Neuron (in vitro differentiated cells): Measurements from ENCODE around the gene HS6ST1.

ENCODE experiments used
- H2AFZ ChIP-seq: one replicate; pipeline ENCODE4 v1.6.1; 2013; ENCODE audit warnings: low read depth, mild to moderate bottlenecking, inconsistent platforms, low read length, moderate library complexity
- H3K27me3 ChIP-seq: one replicate; pipeline ENCODE4 v1.6.1; 2013; ENCODE audit warnings: low read length; ENCODE audit not compliant: insufficient read depth
- H3K36me3 ChIP-seq: one replicate; pipeline ENCODE4 v1.6.1; 2013; ENCODE audit warnings: low read length; ENCODE audit not compliant: insufficient read depth
- H3K4me1 ChIP-seq: one replicate; pipeline ENCODE4 v1.6.1; 2013; ENCODE audit warnings: low read length; ENCODE audit not compliant: insufficient read depth
- H3K4me3 ChIP-seq: 2 replicates; pipeline ENCODE4 v1.5.1; 2013; ENCODE audit warnings: mild to moderate bottlenecking, low read length, moderate library complexity
- H3K9me3 ChIP-seq: one replicate; pipeline ENCODE4 v1.6.1; 2013; ENCODE audit warnings: low read length

Gene HS6ST1

GRCh38 chr2:128279786-128280157 lies 38.9 kb downstream of the HS6ST1 start:
- Histone ChIP-seq H3K4me1 (no peaks in the 10 kb centered on the region), H3K9me3 (peaks cover 9% of the 10 kb centered on the region), H3K36me3 (peaks cover 76% of the 10 kb centered on the region), H2AFZ (no peak overlapping the region), H3K27me3 (no peaks in the 10 kb centered on the region), H3K4me3 (no peak overlapping the region)

DNA sequence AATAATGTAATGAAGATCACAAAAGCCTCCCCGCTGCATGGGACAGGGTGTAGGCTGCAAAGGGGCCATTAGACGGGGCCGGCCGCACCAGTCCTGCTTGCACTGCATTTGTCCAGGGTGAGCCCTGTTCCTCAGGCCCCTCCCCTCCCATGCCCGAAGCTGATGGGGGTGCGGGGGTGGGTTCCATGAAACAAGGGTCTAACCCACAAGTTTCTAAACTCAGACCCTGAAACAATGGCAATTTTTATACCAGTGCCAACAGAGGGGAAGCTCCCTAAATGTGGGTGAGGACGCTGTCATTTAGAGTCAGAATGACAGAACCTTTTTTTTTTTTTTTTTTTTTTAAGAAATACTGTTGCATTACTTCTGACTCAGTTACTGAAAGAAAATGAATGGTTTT lies 39.7 kb downstream of the HS6ST1 start:
- no peak overlapping the region for H2AFZ ChIP-seq
- H3K27me3 ChIP-seq, result no peaks in the 10 kb centered on the region
- peaks cover 84% of the 10 kb centered on the region for H3K36me3 ChIP-seq
- H3K9me3 ChIP-seq, result peaks cover 14% of the 10 kb centered on the region
- no peaks in the 10 kb centered on the region for H3K4me1 ChIP-seq
- no peak overlapping the region for H3K4me3 ChIP-seq

- H3K9me3 ChIP-seq, result peaks cover 14% of the 10 kb centered on the region
- no peaks in the 10 kb centered on the region for H3K27me3 ChIP-seq
- peaks cover 84% of the 10 kb centered on the region for H3K36me3 ChIP-seq
- H2AFZ ChIP-seq, result no peak overlapping the region
- H3K4me3 ChIP-seq, result no peak overlapping the region
- no peaks in the 10 kb centered on the region for H3K4me1 ChIP-seq
Measured at GRCh38 chr2:128277961-128278681, 40.5 kb downstream of the HS6ST1 start.

DNA sequence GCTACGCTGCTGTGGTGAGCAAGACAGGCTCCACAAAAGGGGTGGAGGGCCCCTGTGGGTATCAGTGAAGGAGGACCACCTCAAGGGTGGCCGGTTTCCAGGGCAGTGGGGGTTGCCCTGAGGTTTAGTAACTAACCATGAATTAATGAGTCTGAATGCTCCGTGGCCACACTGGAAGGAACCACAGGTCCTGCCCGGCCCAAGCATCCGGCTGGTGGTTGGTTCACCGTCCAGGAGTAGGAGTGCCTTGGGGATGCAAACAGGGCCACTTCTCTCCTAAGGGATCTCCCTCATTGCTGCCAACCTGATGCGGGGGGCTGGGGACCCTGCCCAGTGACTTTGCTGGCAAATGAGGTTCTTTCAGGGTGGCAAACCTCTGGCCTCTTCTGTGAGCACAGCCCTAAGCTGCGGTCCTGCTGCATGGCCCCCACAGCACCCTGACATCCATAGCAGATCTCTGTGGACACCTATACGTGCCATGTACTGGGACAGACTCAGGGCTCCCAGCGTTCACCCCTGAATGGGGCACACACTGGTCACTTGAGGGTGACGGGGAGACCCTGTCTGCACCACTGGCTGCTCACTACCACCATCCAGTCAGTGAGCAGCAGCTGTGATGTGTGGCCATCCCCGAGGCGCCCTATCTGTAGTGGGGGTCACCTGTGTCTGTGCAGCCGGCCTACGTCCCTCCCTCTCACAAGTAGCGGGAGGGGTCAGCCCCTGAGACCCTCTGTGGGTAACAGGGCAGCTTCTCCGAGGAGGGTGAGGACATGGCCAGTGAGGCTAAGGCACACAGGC lies 41.6 kb downstream of the HS6ST1 start:
- Histone ChIP-seq H3K9me3 (peaks cover 14% of the 10 kb centered on the region), H3K4me1 (no peaks in the 10 kb centered on the region), H3K36me3 (peaks cover 85% of the 10 kb centered on the region), H2AFZ (no peak overlapping the region), H3K27me3 (no peaks in the 10 kb centered on the region), H3K4me3 (no peak overlapping the region)

DNA sequence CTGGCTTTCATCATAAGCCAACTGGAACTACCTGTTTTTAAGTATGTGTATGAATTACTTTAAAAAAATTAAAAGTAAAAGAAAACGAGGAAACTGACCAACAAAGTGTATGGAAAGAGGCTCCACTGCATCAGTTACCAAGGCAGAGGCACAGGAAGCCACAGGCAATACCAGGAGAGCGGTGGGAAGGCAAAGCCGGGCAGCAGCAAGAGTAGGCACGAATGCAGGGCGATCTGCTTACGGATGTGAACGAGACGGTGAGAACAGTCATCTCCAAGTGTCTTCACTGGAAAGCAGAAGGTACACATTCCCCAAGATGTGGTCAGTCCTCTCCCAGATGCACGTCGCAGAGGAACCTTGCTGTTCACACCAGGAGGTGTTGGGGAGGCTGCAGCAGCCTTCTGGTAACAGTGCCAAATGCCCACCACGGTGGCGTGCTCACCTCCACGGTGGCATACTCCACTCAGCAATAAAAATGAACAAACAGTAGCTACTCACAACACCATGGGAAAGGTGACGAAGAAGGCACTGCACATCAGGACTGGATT lies 43.1 kb downstream of the HS6ST1 start:
- no peak overlapping the region for H2AFZ ChIP-seq
- H3K4me1 ChIP-seq, result no peaks in the 10 kb centered on the region
- no peaks in the 10 kb centered on the region for H3K27me3 ChIP-seq

DNA sequence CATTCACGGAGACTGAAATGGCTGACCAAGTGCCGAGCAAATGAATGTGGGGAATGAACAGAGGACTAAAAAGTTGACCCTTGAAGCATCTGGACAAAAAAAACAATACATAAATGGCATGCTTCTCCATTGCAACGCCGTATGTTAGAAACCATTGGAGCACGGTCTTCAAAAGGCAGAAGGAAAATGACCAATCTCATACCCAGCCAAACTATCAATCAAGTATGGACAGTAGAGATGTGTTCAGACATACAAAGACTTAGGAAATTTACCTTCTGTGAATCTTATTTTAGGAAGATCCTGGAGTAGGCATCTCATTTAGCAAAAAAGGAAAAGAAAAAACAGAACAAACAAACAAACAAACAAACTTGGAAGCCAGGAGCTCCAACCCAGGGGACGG lies 44.5 kb downstream of the HS6ST1 start:
- Histone ChIP-seq H3K36me3 (peaks cover 74% of the 10 kb centered on the region), H3K9me3 (peaks cover 14% of the 10 kb centered on the region), H3K4me1 (no peaks in the 10 kb centered on the region), H3K4me3 (no peak overlapping the region), H2AFZ (no peak overlapping the region), H3K27me3 (no peaks in the 10 kb centered on the region)

More for the DNA sequence above, 43.1 kb downstream of the HS6ST1 start:
- Histone ChIP-seq H3K36me3 (peaks cover 78% of the 10 kb centered on the region), H3K4me3 (no peak overlapping the region), H3K9me3 (peaks cover 14% of the 10 kb centered on the region)

DNA sequence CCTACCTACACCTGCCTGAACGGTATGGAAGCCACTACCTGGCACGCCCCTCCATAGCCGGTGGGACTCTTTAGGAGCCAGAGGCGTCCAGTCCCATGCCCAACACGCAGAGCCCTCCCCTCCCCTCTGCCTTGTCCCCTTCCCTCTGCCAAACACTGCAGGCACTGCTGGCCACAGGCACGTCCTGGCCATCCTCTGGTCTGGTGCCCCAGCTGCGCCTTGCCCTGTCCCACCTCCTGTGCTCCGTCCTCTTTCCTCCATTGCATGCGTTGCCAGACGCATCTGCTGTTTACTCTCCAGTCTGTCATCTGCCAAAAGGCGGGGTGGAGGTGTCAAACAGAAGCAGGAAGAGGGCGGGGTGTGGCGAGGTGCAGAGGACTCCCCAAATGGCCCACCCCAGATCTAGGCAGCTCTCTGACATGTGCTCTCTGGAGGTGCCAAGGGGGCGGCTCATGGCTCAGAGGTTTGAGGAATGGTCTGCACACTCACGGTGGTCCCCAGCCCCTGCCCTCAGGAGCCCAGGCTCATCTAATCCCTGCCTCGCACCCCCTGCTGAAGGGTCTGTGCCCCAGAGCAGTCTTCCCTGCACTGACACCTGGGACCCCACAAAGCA lies 45.1 kb downstream of the HS6ST1 start:
- peaks cover 14% of the 10 kb centered on the region for H3K9me3 ChIP-seq
- H3K36me3 ChIP-seq, result peaks cover 81% of the 10 kb centered on the region
- no peaks in the 10 kb centered on the region for H3K4me1 ChIP-seq
- no peaks in the 10 kb centered on the region for H3K27me3 ChIP-seq
- H3K4me3 ChIP-seq, result no peak overlapping the region
- H2AFZ ChIP-seq, result no peak overlapping the region

GRCh38 chr2:128272601-128273468 lies 45.8 kb downstream of the HS6ST1 start:
- H3K9me3 ChIP-seq, result peaks cover 14% of the 10 kb centered on the region
- H3K27me3 ChIP-seq, result no peaks in the 10 kb centered on the region
- no peak overlapping the region for H3K4me3 ChIP-seq
- no peaks in the 10 kb centered on the region for H3K4me1 ChIP-seq
- H3K36me3 ChIP-seq, result peaks cover 78% of the 10 kb centered on the region
- H2AFZ ChIP-seq, result no peak overlapping the region

DNA sequence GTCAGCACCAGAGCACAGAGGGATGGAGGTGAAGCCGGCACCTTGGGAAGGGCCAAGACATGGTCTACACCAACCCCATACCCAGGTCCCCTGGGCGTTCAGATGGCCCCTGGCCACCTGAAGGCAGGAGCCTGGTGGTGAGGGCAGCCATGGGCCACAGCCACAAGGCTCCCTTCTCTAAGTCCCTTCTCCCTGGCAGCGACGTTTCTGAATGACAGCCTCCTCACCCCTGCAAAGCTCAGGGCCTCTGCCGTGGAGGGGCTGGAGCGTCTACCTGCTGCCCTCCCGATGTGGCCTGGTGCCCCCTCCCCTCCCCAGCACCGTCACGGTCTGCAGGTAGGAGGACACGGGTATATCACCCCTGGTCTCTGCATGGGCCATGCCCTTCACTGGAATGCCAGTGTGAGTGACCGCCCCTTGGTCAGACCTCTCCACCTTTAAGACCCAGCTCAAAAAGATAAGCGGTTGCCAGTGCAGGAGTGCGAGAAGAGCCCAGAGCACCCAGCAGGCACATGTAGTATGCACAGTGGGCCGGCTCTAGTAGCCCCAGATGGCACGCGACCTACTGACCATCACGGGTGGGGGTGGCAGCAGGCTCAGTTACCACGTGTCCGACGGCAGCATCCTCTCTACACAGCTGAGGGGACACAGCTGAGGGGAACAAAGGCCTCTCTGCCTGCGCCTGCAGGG lies 46.6 kb downstream of the HS6ST1 start:
- peaks cover 71% of the 10 kb centered on the region for H3K36me3 ChIP-seq
- no peak overlapping the region for H2AFZ ChIP-seq
- no peak overlapping the region for H3K4me3 ChIP-seq
- H3K9me3 ChIP-seq, result peaks cover 14% of the 10 kb centered on the region
- no peaks in the 10 kb centered on the region for H3K27me3 ChIP-seq
- H3K4me1 ChIP-seq, result no peaks in the 10 kb centered on the region

DNA sequence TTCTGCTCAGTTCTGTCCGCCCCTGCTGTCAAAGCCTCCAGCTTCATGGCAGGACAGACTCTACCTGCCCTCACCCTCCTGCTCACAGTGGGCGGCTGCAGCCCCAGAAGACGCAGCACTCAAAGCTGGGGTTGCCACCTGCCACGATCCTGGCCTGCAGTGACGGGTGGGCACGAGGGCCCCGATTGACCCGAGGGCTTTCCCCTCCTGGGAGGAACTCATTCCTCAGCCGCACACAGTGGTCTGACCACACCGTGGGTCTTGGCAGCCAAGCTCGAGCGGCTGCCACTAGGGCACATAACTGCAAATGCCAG lies 47.1 kb downstream of the HS6ST1 start:
- Histone ChIP-seq H3K27me3 (no peaks in the 10 kb centered on the region), H2AFZ (no peak overlapping the region), H3K4me1 (no peaks in the 10 kb centered on the region), H3K36me3 (peaks cover 65% of the 10 kb centered on the region), H3K4me3 (no peak overlapping the region), H3K9me3 (peaks cover 14% of the 10 kb centered on the region)

DNA sequence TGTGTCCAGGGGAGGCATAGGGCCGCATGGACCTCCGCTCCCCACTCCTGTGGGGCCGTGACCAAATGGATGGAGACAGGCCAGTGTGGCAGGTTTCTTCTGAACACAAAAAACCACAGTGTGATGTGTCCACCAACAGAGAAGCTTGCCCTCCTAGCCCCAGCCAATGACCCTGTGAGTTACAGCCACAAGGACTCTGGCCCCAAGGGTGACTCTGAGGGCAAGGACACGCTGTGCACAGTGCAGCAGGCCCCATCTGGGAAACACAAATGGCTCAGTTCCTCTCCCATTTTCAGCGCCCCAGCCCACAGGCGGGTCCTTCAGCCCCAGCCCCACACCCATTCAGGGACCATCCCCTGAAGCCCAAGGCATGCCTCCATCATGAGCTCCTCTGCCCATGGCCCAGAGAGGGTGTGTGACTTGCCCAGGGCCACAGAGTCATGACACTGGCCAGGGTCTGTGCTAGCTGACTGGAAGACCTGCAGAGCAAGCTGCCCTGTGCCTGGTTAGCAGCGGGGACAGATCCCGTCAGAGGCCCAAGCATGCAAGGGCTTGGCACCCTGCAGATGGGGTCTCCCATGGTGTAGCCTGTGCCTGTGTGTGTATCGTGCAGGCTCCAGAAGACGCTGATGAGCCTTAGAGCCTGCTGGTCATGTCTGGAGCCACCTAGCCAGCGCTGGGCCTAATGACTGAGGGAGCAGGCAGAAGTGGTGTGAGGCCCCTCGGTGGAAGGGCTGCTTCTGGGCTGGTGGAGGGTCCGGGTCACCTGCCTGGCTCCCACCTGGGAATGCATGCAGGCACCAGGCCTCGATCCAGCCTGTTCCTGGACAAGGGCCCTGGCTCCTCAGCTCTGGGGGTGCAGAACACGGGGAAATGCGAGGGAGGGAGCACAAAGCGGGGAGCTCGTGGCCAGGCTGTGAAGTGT lies 47.7 kb downstream of the HS6ST1 start:
- no peaks in the 10 kb centered on the region for H3K27me3 ChIP-seq
- no peak overlapping the region for H3K4me3 ChIP-seq
- H3K4me1 ChIP-seq, result no peaks in the 10 kb centered on the region
- H3K9me3 ChIP-seq, result peaks cover 12% of the 10 kb centered on the region
- no peak overlapping the region for H2AFZ ChIP-seq
- H3K36me3 ChIP-seq, result peaks cover 59% of the 10 kb centered on the region
